Hepatocyte (in vitro differentiated cells): ENCODE measurements around the gene CDRT4. TPM values are rescaled to one million over a fixed set of nuclear protein-coding genes. Genes with fewer than 3 reads are reported as not detected.

Source experiments
- DNase-seq: peaks from one replicate; pipeline ENCODE4 v3.0.0-alpha.2; 2016; ENCODE audit warnings: low spot score
- H2AFZ ChIP-seq: fragments of 200-600 bp; sonication (generic); 2 replicates; pipeline ENCODE4 v1.6.0; 2016; ENCODE audit warnings: antibody characterized with exemption, mild to moderate bottlenecking
- H3K27ac ChIP-seq: fragments of 200-600 bp; sonication (generic); 2 replicates; pipeline ENCODE4 v1.5.1; 2016; ENCODE audit warnings: mild to moderate bottlenecking
- H3K27me3 ChIP-seq: fragments of 200-600 bp; sonication (generic); 2 replicates; pipeline ENCODE4 v1.6.1; 2016
- H3K36me3 ChIP-seq: fragments of 200-600 bp; sonication (generic); replicated peaks from 2 replicates; pipeline ENCODE4 v1.5.1; 2016; ENCODE audit warnings: low read depth; ENCODE audit not compliant: insufficient read depth
- H3K4me1 ChIP-seq: fragments of 200-600 bp; sonication (generic); 2 replicates; pipeline ENCODE4 v1.5.1; 2016; ENCODE audit warnings: mild to moderate bottlenecking, moderate library complexity; ENCODE audit not compliant: insufficient read depth
- H3K4me2 ChIP-seq: fragments of 200-600 bp; sonication (generic); 2 replicates; pipeline ENCODE4 v1.6.0; 2016
- H3K4me3 ChIP-seq: fragments of 200-600 bp; sonication (generic); 2 replicates; pipeline ENCODE4 v1.5.1; 2016; ENCODE audit warnings: mild to moderate bottlenecking
- H3K79me2 ChIP-seq: fragments of 200-600 bp; sonication (generic); 2 replicates; pipeline ENCODE4 v1.6.0; 2017; ENCODE audit warnings: mild to moderate bottlenecking
- H3K9me2 ChIP-seq: fragments of 200-600 bp; sonication (generic); replicated peaks from 2 replicates; pipeline ENCODE4 v1.6.0; 2017; ENCODE audit warnings: mild to moderate bottlenecking; ENCODE audit not compliant: insufficient read depth
- H3K9me3 ChIP-seq: fragments of 200-600 bp; sonication (generic); 2 replicates; pipeline ENCODE4 v1.5.1; 2016; ENCODE audit warnings: low read depth, mild to moderate bottlenecking
- H4K20me1 ChIP-seq: fragments of 200-600 bp; sonication (generic); 2 replicates; pipeline ENCODE4 v1.6.0; 2016; ENCODE audit warnings: mild to moderate bottlenecking; ENCODE audit not compliant: insufficient read depth, poor library complexity, severe bottlenecking
- EZH2 ChIP-seq: fragments of 200-600 bp; sonication (generic); IDR thresholded peaks from 2 replicates; pipeline ENCODE4 v1.6.1; 2016; ENCODE audit warnings: antibody characterized with exemption, mild to moderate bottlenecking, borderline replicate concordance
- EZH2phosphoT487 ChIP-seq: fragments of 200-600 bp; sonication (generic); IDR thresholded peaks from one replicate; pipeline ENCODE4 v1.6.1; 2018; ENCODE audit warnings: antibody characterized with exemption, mild to moderate bottlenecking, low read depth, moderate library complexity; ENCODE audit not compliant: unreplicated experiment, severe bottlenecking
- WGBS: methylation state at CpG from one replicate; pipeline ENCODE4 v1.1.6; 2016; ENCODE audit warnings: low lambda C conversion rate; ENCODE audit errors: missing lambda C conversion rate; 5-methylcytosine and 5-hydroxymethylcytosine counted together
- polyA plus RNA-seq: library from polyadenylated mRNA; unstranded; fragments of >200 nt; fragmentation: Nextera tagmentation; extraction: Ambion mirVana; gene quantifications from 2 replicates; pipeline ENCODE4 v1.2.1, GENCODE V29; 2016
- total RNA-seq: library from RNA; depleted of rRNA; stranded (reverse); fragments of >200 nt; gene quantifications from 2 replicates; pipeline ENCODE4 v1.2.3, GENCODE V29; 2014
- TF ChIP-seq, protein P1 (sequence below): fragments of 200-600 bp; sonication (generic); IDR thresholded peaks from 2 replicates; pipeline ENCODE4 v1.5.1; 2016; ENCODE audit warnings: antibody characterized with exemption, mild to moderate bottlenecking; ENCODE audit not compliant: poor library complexity

The CDRT4 gene
- total and polyA plus RNA-seq, 2 experiments from 2014 or later: 2.7 to 9.6 TPM

- Histone ChIP-seq H3K4me1 (peaks cover 8% of the 10 kb centered on the region), H3K27me3 (no peaks in the 10 kb centered on the region), H3K4me3 (no peak overlapping the region), H3K36me3 (no peaks in the 10 kb centered on the region), H3K79me2 (no peaks in the 10 kb centered on the region), H3K27ac (no peak overlapping the region), H3K9me3 (no peaks in the 10 kb centered on the region), H4K20me1 (no peaks in the 10 kb centered on the region), H2AFZ (no peak overlapping the region), H3K9me2 (no peaks in the 10 kb centered on the region), H3K4me2 (no peak overlapping the region)
- DNase-seq: no peak
- whole genome bisulfite sequencing: 95% methylated on average over 8 of the region's 8 CpGs
- TF ChIP-seq EZH2phosphoT487 (no peak), EZH2 (no peak)
- TF ChIP-seq, protein P1, sequence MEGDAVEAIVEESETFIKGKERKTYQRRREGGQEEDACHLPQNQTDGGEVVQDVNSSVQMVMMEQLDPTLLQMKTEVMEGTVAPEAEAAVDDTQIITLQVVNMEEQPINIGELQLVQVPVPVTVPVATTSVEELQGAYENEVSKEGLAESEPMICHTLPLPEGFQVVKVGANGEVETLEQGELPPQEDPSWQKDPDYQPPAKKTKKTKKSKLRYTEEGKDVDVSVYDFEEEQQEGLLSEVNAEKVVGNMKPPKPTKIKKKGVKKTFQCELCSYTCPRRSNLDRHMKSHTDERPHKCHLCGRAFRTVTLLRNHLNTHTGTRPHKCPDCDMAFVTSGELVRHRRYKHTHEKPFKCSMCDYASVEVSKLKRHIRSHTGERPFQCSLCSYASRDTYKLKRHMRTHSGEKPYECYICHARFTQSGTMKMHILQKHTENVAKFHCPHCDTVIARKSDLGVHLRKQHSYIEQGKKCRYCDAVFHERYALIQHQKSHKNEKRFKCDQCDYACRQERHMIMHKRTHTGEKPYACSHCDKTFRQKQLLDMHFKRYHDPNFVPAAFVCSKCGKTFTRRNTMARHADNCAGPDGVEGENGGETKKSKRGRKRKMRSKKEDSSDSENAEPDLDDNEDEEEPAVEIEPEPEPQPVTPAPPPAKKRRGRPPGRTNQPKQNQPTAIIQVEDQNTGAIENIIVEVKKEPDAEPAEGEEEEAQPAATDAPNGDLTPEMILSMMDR: no peak
These were observed 25.6 kb upstream of the CDRT4 start for GRCh38 chr17:15492791-15493692.

DNA sequence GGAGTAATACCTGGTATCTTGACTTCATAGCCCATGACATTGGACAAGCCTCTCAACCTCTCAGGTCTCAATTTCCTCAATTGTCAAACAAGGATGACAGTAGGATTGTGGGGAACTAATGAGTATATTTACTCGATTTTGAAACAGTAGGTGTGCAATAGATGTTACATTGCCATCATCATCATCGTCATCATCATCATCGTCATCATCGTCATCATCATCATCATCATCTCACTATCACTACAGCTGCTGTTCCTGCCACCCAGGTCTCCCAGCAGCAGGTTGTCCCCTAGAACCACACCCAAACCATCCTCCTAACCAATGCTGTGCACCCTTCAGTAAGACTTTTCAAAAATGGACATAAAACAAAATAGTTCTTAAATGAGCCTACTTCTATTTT lies 24.8 kb upstream of the CDRT4 start:
- Histone ChIP-seq H3K27me3 (no peaks in the 10 kb centered on the region), H2AFZ (no peak overlapping the region), H3K27ac (peak overlapping the region; percentile 83), H3K79me2 (no peaks in the 10 kb centered on the region), H3K9me2 (no peaks in the 10 kb centered on the region), H3K9me3 (no peaks in the 10 kb centered on the region), H4K20me1 (no peaks in the 10 kb centered on the region), H3K4me2 (no peak overlapping the region), H3K4me3 (no peak overlapping the region), H3K36me3 (no peaks in the 10 kb centered on the region), H3K4me1 (peaks cover 8% of the 10 kb centered on the region)
- DNase-seq: no peak
- TF ChIP-seq EZH2phosphoT487 (no peak), EZH2 (no peak)
- TF ChIP-seq, protein P1: no peak
- WGBS: 96% methylated on average over 4 of the region's 4 CpGs

- H3K4me2 ChIP-seq: no peak overlapping the region
These were observed 23.3 kb upstream of the CDRT4 start for GRCh38 chr17:15490634-15491261.

More at GRCh38 chr17:15490634-15491261, 23.3 kb upstream of the CDRT4 start:
- peaks cover 8% of the 10 kb centered on the region for H3K4me1 ChIP-seq
- H3K27me3 ChIP-seq: no peaks in the 10 kb centered on the region
- H3K9me2 ChIP-seq: no peaks in the 10 kb centered on the region
- H4K20me1 ChIP-seq: no peaks in the 10 kb centered on the region
- H2AFZ ChIP-seq: no peak overlapping the region
- H3K36me3 ChIP-seq: no peaks in the 10 kb centered on the region
- H3K9me3 ChIP-seq: no peaks in the 10 kb centered on the region
- TF ChIP-seq EZH2 (no peak), EZH2phosphoT487 (no peak)
- TF ChIP-seq, protein P1: no peak
- WGBS: 58% methylated on average over 11 of the region's 11 CpGs
- no peaks in the 10 kb centered on the region for H3K79me2 ChIP-seq
- DNase-seq: peak; percentile 78
- no peak overlapping the region for H3K4me3 ChIP-seq
- peak overlapping the region; percentile 83 for H3K27ac ChIP-seq
